ENCODE results near the gene GPR108. TPM values are rescaled to one million over a fixed set of nuclear protein-coding genes. Genes with fewer than 3 reads are reported as not detected.

Gene GPR108
- total and polyA plus RNA-seq, 2 of the 13 experiments (the other 11 are each of a cell fraction or from before 2014, with no cell fraction given) = 36.4 to 63.0 TPM

GRCh38 chr19:6720369-6721137 lies 16.8 kb downstream of the GPR108 start, which contains the start of gene C3 (continued):
- TF ChIP-seq ZBTB10 (CRISPR knock-in tag; IDR thresholded peaks at IDR 0.05; ENCODE audit: borderline replicate concordance) (peak; percentile 97), HNF4G (IDR thresholded peaks at IDR 0.05; ENCODE audit: borderline replicate concordance, low read depth, low read length) (peak; percentile 95), HNF4G (CRISPR knock-in tag; IDR thresholded peaks at IDR 0.05; ENCODE audit: borderline replicate concordance, low read depth) (peak; percentile 95), ZBTB20 (CRISPR knock-in tag; IDR thresholded peaks at IDR 0.05; ENCODE audit: borderline replicate concordance, low read depth) (peak; percentile 66; the same call in 1 of the 2 replicates), DNMT3B (CRISPR knock-in tag; conservative IDR thresholded peaks at IDR 0.05) (no peak), NR3C1 (CRISPR knock-in tag; IDR thresholded peaks at IDR 0.05) (no peak), ZBTB26 (CRISPR knock-in tag; IDR thresholded peaks at IDR 0.05; ENCODE audit: borderline replicate concordance) (peak; percentile 93), ZBTB7B (CRISPR knock-in tag; IDR thresholded peaks at IDR 0.05) (peak; percentile 86), MAFG (CRISPR knock-in tag; IDR thresholded peaks at IDR 0.05) (no peak), ZNF768 (CRISPR knock-in tag; IDR thresholded peaks at IDR 0.05) (0 out of 2 replicates have a peak, but pooled peaks have one; percentile 39), SETDB1 (CRISPR knock-in tag; IDR thresholded peaks at IDR 0.05; ENCODE audit: borderline replicate concordance) (0 out of 2 replicates have a peak, but pooled peaks have one; percentile 45), BRCA1 (CRISPR knock-in tag; IDR thresholded peaks at IDR 0.05) (peak; percentile 56; the same call in 1 of the 2 replicates), IKZF4 (CRISPR knock-in tag; IDR thresholded peaks at IDR 0.05; ENCODE audit: borderline replicate concordance, low read depth, not compliant biosample characterization) (no peak)
- TF ChIP-seq, protein P1, sequence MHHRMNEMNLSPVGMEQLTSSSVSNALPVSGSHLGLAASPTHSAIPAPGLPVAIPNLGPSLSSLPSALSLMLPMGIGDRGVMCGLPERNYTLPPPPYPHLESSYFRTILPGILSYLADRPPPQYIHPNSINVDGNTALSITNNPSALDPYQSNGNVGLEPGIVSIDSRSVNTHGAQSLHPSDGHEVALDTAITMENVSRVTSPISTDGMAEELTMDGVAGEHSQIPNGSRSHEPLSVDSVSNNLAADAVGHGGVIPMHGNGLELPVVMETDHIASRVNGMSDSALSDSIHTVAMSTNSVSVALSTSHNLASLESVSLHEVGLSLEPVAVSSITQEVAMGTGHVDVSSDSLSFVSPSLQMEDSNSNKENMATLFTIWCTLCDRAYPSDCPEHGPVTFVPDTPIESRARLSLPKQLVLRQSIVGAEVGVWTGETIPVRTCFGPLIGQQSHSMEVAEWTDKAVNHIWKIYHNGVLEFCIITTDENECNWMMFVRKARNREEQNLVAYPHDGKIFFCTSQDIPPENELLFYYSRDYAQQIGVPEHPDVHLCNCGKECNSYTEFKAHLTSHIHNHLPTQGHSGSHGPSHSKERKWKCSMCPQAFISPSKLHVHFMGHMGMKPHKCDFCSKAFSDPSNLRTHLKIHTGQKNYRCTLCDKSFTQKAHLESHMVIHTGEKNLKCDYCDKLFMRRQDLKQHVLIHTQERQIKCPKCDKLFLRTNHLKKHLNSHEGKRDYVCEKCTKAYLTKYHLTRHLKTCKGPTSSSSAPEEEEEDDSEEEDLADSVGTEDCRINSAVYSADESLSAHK (CRISPR knock-in tag; IDR thresholded peaks at IDR 0.05; ENCODE audit: borderline replicate concordance) = no peak
- TF ChIP-seq, protein P2, sequence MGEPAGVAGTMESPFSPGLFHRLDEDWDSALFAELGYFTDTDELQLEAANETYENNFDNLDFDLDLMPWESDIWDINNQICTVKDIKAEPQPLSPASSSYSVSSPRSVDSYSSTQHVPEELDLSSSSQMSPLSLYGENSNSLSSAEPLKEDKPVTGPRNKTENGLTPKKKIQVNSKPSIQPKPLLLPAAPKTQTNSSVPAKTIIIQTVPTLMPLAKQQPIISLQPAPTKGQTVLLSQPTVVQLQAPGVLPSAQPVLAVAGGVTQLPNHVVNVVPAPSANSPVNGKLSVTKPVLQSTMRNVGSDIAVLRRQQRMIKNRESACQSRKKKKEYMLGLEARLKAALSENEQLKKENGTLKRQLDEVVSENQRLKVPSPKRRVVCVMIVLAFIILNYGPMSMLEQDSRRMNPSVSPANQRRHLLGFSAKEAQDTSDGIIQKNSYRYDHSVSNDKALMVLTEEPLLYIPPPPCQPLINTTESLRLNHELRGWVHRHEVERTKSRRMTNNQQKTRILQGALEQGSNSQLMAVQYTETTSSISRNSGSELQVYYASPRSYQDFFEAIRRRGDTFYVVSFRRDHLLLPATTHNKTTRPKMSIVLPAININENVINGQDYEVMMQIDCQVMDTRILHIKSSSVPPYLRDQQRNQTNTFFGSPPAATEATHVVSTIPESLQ (CRISPR knock-in tag; conservative IDR thresholded peaks at IDR 0.05) = peak; percentile 63; the same call in 1 of the 2 replicates
- TF ChIP-seq, protein P3, sequence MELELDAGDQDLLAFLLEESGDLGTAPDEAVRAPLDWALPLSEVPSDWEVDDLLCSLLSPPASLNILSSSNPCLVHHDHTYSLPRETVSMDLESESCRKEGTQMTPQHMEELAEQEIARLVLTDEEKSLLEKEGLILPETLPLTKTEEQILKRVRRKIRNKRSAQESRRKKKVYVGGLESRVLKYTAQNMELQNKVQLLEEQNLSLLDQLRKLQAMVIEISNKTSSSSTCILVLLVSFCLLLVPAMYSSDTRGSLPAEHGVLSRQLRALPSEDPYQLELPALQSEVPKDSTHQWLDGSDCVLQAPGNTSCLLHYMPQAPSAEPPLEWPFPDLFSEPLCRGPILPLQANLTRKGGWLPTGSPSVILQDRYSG (CRISPR knock-in tag; IDR thresholded peaks at IDR 0.05) = no peak
